HepG2 (cell line): ENCODE data around the gene RPS25. TPM values are rescaled to one million over a fixed set of nuclear protein-coding genes. Genes with fewer than 3 reads are reported as not detected.

Source experiments
- AGO2 ChIP-seq: fragments of 200-400 bp; formaldehyde crosslinking; optimal IDR thresholded peaks from 2 replicates; pipeline ENCODE3; 2017; ENCODE audit warnings: mild to moderate bottlenecking, low read depth, low read length, moderate library complexity
- BORCS8-MEF2B ChIP-seq: sonication (generic); formaldehyde crosslinking; IDR thresholded peaks from 2 replicates; pipeline ENCODE4 v1.8.0; 2022; ENCODE audit warnings: mild to moderate bottlenecking, missing genetic modification reagents
- CREB1 ChIP-seq, 2 experiments: fragments of 450-650 bp in 1 of 2; IDR thresholded peaks; 2 replicates each; pipeline ENCODE4 v1.6.1; 2016 to 2017; ENCODE audit warnings: control low read depth in 1 of 2, mild to moderate bottlenecking in 1 of 2, missing compliant biosample characterization in 1 of 2, missing genetic modification characterization in 1 of 2
- ESRRA ChIP-seq: sonication (generic); formaldehyde crosslinking; IDR thresholded peaks from 2 replicates; pipeline ENCODE4 v1.5.1; 2020; ENCODE audit warnings: mild to moderate bottlenecking, low read depth, missing genetic modification reagents
- MEIS2 ChIP-seq: sonication (generic); formaldehyde crosslinking; IDR thresholded peaks from 2 replicates; pipeline ENCODE4 v1.9.0; 2021; ENCODE audit warnings: mild to moderate bottlenecking, missing genetic modification reagents
- PAX8 ChIP-seq: sonication (generic); formaldehyde crosslinking; IDR thresholded peaks from 2 replicates; pipeline ENCODE4 v1.8.0; 2022; ENCODE audit warnings: mild to moderate bottlenecking, missing genetic modification reagents, borderline replicate concordance
- RFX5 ChIP-seq: IDR thresholded peaks from 2 replicates; pipeline ENCODE4 v1.6.1; 2011; ENCODE audit warnings: low read depth, low read length, improper control_type of control experiment
- TCF12 ChIP-seq, 2 experiments: fragments of 450-650 bp in 1 of 2; sonication (generic) in 1 of 2; formaldehyde crosslinking in 1 of 2; IDR thresholded peaks; 2 replicates each; pipeline versions ENCODE4 v1.6.1 to v1.8.0; 2017 to 2022; ENCODE audit warnings: antibody characterized with exemption in 1 of 2, mild to moderate bottlenecking in 1 of 2, missing genetic modification reagents in 1 of 2, moderate library complexity in 1 of 2
- ZNF124 ChIP-seq: sonication (generic); formaldehyde crosslinking; IDR thresholded peaks from 2 replicates; pipeline ENCODE4 v1.4.0; 2020; ENCODE audit warnings: missing genetic modification reagents
- polyA plus RNA-seq, 8 experiments: library from polyadenylated mRNA; depleted of rRNA in 3 of 8; stranded (reverse) in 7 of 8; unstranded in 1 of 8; fragments of >200 nt; fragmentation: Illumina TruSeq in 4 of 8; extraction: Trizol in 4 of 8; gene quantifications; 2 replicates each; pipeline versions ENCODE4 v1.2.1 to v1.2.3, GENCODE V29; 2011 to 2016; ENCODE audit warnings: low read depth in 4 of 8, missing spikeins in 1 of 8, mixed read lengths in 1 of 8; ENCODE audit not compliant: insufficient read depth in 1 of 8
- total RNA-seq, 5 experiments: library from RNA; depleted of rRNA; stranded (reverse); fragments of >200 nt; fragmentation: Illumina TruSeq; extraction: Trizol; gene quantifications; 2 replicates each; pipeline ENCODE4 v1.2.3, GENCODE V29; 2016; ENCODE audit warnings: low read depth in 1 of 5
- TF ChIP-seq, protein P1 (sequence below): sonication (generic); formaldehyde crosslinking; IDR thresholded peaks from 2 replicates; pipeline ENCODE4 v1.8.0; 2022; ENCODE audit warnings: missing genetic modification reagents, mild to moderate bottlenecking, inconsistent platforms, borderline replicate concordance
- TF ChIP-seq, protein P2 (sequence below): sonication (generic); formaldehyde crosslinking; IDR thresholded peaks from 2 replicates; pipeline ENCODE4 v1.8.1; 2022; ENCODE audit warnings: low read depth, mild to moderate bottlenecking, missing genetic modification reagents
- TF ChIP-seq, protein P3 (sequence below): sonication (generic); formaldehyde crosslinking; IDR thresholded peaks from 2 replicates; pipeline ENCODE4 v1.5.0; 2020; ENCODE audit warnings: mild to moderate bottlenecking, missing genetic modification reagents

RPS25 gene
- total and polyA plus RNA-seq, 2 of the 13 experiments (the other 11 are each of a cell fraction or from before 2014, with no cell fraction given), result 839 to 1,415 TPM

DNA sequence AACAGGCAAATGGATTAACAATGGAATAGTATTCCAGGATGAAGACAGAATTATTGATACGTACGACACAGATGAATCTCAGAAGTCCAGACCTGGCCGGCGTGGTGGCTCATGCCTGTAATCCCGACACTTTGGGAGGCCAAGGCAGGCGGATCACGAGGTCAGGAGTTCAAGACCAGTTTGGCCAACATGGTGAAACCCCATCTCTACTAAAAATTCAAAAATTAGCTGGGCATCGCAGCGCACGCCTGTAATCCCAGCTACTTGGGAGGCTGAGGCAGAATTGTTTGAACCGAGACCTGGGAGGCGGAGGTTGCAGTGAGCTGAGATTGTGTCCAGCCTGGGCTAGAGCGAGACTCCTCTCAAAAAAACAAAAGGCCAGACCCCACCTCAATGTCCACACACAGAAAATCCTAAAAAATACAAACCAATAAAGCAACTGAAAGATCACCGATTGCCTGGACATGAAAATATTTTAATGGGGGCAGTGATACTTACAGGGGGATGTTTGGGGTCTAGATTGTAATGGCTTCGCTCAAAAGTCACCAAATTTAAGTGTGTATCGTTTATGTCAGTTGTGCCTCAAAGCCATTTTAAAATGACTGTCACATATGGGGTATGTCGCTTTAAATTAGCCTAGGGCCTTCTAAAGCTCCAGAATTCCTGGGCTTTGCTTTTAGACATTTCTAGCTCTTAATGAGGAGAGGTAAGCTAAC, 3.8 kb downstream of the RPS25 start (continued):
- TF ChIP-seq, protein P1, sequence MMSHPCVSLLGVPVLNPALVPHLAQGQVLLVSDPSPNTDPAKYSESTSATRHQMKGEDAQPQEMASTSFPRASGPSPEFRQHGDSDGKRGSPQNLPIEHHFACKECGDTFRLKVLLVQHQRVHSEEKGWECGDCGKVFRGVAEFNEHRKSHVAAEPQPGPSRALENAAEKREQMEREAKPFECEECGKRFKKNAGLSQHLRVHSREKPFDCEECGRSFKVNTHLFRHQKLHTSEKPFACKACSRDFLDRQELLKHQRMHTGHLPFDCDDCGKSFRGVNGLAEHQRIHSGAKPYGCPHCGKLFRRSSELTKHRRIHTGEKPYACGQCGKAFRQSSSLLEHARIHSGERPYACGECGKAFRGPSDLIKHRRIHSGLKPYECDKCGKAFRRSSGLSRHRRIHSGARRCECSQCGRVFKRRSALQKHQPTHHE (CRISPR knock-in tag), result no peak
- TF ChIP-seq TCF12 (IDR thresholded peaks at IDR 0.05), result no peak
- no peak for TF ChIP-seq TCF12 (CRISPR knock-in tag; IDR thresholded peaks at IDR 0.05)
- no peak for TF ChIP-seq BORCS8-MEF2B (CRISPR knock-in tag)
- TF ChIP-seq RFX5, result no peak
- TF ChIP-seq CREB1 (IDR thresholded peaks at IDR 0.05), result no peak
- no peak for TF ChIP-seq CREB1 (CRISPR knock-in tag; IDR thresholded peaks at IDR 0.05)
- TF ChIP-seq, protein P2, sequence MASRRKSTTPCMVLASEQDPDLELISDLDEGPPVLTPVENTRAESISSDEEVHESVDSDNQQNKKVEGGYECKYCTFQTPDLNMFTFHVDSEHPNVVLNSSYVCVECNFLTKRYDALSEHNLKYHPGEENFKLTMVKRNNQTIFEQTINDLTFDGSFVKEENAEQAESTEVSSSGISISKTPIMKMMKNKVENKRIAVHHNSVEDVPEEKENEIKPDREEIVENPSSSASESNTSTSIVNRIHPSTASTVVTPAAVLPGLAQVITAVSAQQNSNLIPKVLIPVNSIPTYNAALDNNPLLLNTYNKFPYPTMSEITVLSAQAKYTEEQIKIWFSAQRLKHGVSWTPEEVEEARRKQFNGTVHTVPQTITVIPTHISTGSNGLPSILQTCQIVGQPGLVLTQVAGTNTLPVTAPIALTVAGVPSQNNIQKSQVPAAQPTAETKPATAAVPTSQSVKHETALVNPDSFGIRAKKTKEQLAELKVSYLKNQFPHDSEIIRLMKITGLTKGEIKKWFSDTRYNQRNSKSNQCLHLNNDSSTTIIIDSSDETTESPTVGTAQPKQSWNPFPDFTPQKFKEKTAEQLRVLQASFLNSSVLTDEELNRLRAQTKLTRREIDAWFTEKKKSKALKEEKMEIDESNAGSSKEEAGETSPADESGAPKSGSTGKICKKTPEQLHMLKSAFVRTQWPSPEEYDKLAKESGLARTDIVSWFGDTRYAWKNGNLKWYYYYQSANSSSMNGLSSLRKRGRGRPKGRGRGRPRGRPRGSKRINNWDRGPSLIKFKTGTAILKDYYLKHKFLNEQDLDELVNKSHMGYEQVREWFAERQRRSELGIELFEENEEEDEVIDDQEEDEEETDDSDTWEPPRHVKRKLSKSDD (CRISPR knock-in tag), result no peak
- TF ChIP-seq AGO2, result peak; percentile 55
- no peak for TF ChIP-seq PAX8 (CRISPR knock-in tag)
- no peak for TF ChIP-seq MEIS2 (CRISPR knock-in tag)
- no peak for TF ChIP-seq ESRRA
- TF ChIP-seq, protein P3, sequence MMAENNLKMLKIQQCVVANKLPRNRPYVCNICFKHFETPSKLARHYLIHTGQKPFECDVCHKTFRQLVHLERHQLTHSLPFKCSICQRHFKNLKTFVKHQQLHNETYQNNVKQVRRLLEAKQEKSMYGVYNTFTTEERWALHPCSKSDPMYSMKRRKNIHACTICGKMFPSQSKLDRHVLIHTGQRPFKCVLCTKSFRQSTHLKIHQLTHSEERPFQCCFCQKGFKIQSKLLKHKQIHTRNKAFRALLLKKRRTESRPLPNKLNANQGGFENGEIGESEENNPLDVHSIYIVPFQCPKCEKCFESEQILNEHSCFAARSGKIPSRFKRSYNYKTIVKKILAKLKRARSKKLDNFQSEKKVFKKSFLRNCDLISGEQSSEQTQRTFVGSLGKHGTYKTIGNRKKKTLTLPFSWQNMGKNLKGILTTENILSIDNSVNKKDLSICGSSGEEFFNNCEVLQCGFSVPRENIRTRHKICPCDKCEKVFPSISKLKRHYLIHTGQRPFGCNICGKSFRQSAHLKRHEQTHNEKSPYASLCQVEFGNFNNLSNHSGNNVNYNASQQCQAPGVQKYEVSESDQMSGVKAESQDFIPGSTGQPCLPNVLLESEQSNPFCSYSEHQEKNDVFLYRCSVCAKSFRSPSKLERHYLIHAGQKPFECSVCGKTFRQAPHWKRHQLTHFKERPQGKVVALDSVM (CRISPR knock-in tag), result no peak
- TF ChIP-seq ZNF124 (CRISPR knock-in tag), result no peak
